Measurements from ENCODE around the gene DDX46. TPM values are rescaled to one million over a fixed set of nuclear protein-coding genes. Genes with fewer than 3 reads are reported as not detected.

DDX46 gene
- total RNA-seq, 6 donors from 2014 or later = 31.2 to 68.9 (median 45.0) TPM

DNA sequence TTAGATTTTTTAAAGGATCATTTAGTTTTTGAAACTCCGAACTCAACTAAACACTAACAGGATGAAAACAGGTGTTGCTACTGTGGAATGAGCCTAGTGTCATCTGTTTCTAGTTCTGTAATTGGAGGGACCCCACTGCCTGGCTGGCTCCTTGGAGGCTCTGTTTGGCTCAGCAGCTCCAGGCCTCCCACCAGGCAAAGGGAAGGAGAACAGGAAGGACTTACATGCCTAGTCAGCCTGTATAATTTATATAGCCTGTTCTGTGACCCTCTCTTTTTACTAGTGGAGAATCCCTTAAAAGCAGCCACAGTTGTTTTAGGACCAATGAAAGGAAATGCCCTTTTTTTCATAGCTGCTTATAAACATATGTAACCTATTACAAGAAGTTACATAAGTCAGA lies 66.1 kb downstream of the DDX46 start:
- H3K36me3 ChIP-seq = peaks cover 18 to 91% (median 46%) of the 10 kb centered on the region in 4 donors
- TF ChIP-seq EP300 (IDR thresholded peaks at IDR 0.05) = no peak
- TF ChIP-seq CTCF (IDR thresholded peaks at IDR 0.05) = no peak
- TF ChIP-seq POLR2A (IDR thresholded peaks at IDR 0.05) = no peak
- TF ChIP-seq POLR2AphosphoS5 (IDR thresholded peaks at IDR 0.05) = no peak
- no peak for ATAC-seq (ENCODE audit: low FRiP score in 2 of 2)

DNA sequence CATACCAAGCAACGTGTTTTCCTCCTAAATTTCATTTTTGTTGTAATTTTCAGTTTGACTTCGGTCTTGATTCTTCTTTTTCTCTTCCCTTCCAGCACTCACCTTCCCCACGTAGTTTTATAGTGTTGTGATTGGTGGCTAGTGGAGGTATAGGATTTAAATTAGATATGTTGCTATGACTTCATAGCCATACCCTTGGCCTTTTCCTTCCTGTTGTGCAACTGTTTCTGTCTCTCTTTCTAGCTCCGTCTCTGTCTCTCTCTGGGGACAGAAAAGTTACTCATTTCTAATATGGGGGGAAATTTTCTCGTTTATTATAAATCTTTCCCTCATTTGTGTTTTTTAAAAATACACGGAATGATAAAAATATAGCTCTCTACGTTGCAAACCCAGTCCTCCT lies 66.6 kb downstream of the DDX46 start:
- DNase-seq = no peak
- 81 to 89% methylated on average over 7 of the region's 7 CpGs for WGBS, 2 donors
- no peak for ATAC-seq (ENCODE audit: low FRiP score in 2 of 2)
- Histone ChIP-seq H3K36me3 (peaks cover 12 to 87% (median 41%) of the 10 kb centered on the region in 4 donors), H3K27me3 (no peaks in the 10 kb centered on the region), H3K27ac (no peak overlapping the region), H3K9me3 (no peaks in the 10 kb centered on the region), H3K4me1 (peaks cover 0 to 2% (median 0%) of the 10 kb centered on the region in 4 donors), H3K4me3 (no peak overlapping the region)
- no peak for TF ChIP-seq EP300 (IDR thresholded peaks at IDR 0.05)
- no peak for TF ChIP-seq POLR2A (IDR thresholded peaks at IDR 0.05)
- TF ChIP-seq CTCF (IDR thresholded peaks at IDR 0.05) = no peak
- TF ChIP-seq POLR2AphosphoS5 (IDR thresholded peaks at IDR 0.05) = no peak

More for the DNA sequence above, 66.1 kb downstream of the DDX46 start:
- no peaks in the 10 kb centered on the region for H3K9me3 ChIP-seq
- WGBS, 2 donors = 95 to 97% methylated on average over 1 of the region's 1 CpG
- DNase-seq = no peak
- peaks cover 0 to 7% (median 0%) of the 10 kb centered on the region in 4 donors for H3K4me1 ChIP-seq
- no peaks in the 10 kb centered on the region for H3K27me3 ChIP-seq
- H3K4me3 ChIP-seq = no peak overlapping the region
- H3K27ac ChIP-seq = no peak overlapping the region

DNA sequence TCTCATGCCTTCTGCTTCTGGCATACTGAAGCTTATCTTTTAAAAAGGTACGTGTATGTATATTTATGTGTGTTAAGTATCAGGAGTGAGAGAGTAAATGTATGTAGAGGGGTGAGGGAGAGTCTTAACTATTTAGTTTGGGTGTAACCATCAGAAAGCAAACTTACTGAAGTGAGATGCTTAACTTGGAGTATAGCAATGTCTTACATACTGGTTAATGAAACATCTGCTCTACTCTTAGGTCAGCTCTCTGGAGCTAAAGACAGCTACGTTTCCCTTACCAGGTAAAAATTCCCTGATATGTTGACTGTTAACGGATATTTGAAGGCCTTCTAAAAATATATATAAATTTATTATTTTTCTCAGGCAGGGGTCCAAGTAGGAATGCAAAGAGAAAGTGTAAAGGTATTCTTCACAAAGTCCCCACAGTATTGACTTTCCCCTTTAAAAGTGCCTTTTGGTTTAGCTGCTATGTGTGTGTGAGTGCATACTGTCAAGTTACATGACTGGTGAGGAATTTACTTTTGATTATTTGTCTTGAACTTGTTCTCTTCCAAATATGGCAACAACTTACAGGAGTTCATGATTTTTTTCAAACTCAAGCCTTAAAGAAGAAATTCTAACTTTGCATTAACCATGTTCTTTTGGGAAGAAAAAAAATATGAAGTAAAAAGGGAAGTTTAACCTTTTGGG lies 74.9 kb downstream of the DDX46 start:
- peaks cover 0 to 5% (median 2%) of the 10 kb centered on the region in 4 donors for H3K4me1 ChIP-seq
- ATAC-seq (ENCODE audit: low FRiP score in 2 of 2) = peak; percentile 44 to 73
- DNase-seq = no peak
- TF ChIP-seq POLR2A (IDR thresholded peaks at IDR 0.05) = no peak
- TF ChIP-seq POLR2AphosphoS5 (IDR thresholded peaks at IDR 0.05) = no peak
- TF ChIP-seq EP300 (IDR thresholded peaks at IDR 0.05) = no peak
- no peak for TF ChIP-seq CTCF (IDR thresholded peaks at IDR 0.05)
- H3K9me3 ChIP-seq = no peaks in the 10 kb centered on the region
- H3K27me3 ChIP-seq = no peaks in the 10 kb centered on the region
- WGBS, 2 donors = 60 to 62% methylated on average over 3 of the region's 3 CpGs
- peak overlapping the region in 3 of 4 donors; percentile 32 to 49 (median 35) for H3K27ac ChIP-seq
- peaks cover 0 to 42% (median 10%) of the 10 kb centered on the region in 4 donors for H3K36me3 ChIP-seq
- H3K4me3 ChIP-seq = no peak overlapping the region

DNA sequence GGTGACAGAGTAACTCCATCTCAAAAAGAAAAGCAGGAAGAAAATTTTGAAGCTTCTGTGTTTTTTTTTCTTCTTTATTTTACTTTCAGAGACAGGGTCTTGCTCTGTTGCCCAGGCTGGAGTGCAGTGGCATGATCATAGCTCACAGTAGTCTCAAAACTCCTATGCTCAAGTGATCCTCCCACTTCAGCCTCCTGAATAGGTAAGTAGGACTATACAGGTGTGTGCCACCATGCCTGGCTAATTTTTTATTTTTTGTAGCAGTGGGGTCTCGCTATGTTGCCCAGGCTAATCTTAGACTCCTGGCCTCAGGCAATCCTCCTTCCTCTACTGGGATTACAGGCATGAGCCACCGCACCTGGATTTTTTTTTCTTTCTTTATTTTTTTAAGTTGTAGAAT lies 77.0 kb downstream of the DDX46 start:
- H3K4me3 ChIP-seq = no peak overlapping the region

More for the DNA sequence above, 77.0 kb downstream of the DDX46 start:
- H3K9me3 ChIP-seq = no peaks in the 10 kb centered on the region
- peaks cover 0 to 5% (median 2%) of the 10 kb centered on the region in 4 donors for H3K4me1 ChIP-seq
- H3K36me3 ChIP-seq = peaks cover 0 to 43% (median 8%) of the 10 kb centered on the region in 4 donors
- no peak overlapping the region for H3K27ac ChIP-seq
- DNase-seq = no peak
- H3K27me3 ChIP-seq = no peaks in the 10 kb centered on the region
- ATAC-seq (ENCODE audit: low FRiP score in 2 of 2) = no peak
- TF ChIP-seq POLR2A (IDR thresholded peaks at IDR 0.05) (no peak), POLR2AphosphoS5 (IDR thresholded peaks at IDR 0.05) (no peak), EP300 (IDR thresholded peaks at IDR 0.05) (no peak), CTCF (IDR thresholded peaks at IDR 0.05) (no peak)
- 95 to 100% methylated on average over 2 of the region's 2 CpGs for WGBS, 2 donors
